NCI-H69 (cell line): ENCODE results near the gene PAM.

Source experiments
- DNase-seq: peaks from one replicate; lab custom pipeline; 2025; lab: John Stamatoyannopoulos, UW

PAM gene

DNA sequence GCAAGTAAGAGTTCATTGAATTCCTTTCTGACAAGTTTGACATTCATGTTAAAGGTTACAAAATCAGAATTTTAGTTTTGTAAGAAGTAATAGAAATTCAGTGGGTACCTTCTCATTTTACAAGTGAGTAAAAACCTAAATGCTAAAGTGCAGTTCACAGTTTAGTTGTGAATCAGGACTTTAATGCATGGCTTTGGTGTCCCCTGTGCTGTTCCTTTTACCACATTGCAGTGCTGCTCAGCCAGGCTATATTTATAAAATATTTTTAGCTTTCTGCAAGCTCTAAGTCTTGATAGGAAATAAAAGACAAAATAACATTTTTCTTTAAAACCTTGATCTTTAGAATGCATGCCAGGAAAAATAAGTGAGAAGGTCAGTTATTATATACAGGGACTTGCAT is 26.3 kb downstream of the PAM start:
- DNase-seq, result no peak

GRCh38 chr5:102781786-102782185 is 26.7 kb downstream of the PAM start:
- DNase-seq, result peak; percentile 50

DNA sequence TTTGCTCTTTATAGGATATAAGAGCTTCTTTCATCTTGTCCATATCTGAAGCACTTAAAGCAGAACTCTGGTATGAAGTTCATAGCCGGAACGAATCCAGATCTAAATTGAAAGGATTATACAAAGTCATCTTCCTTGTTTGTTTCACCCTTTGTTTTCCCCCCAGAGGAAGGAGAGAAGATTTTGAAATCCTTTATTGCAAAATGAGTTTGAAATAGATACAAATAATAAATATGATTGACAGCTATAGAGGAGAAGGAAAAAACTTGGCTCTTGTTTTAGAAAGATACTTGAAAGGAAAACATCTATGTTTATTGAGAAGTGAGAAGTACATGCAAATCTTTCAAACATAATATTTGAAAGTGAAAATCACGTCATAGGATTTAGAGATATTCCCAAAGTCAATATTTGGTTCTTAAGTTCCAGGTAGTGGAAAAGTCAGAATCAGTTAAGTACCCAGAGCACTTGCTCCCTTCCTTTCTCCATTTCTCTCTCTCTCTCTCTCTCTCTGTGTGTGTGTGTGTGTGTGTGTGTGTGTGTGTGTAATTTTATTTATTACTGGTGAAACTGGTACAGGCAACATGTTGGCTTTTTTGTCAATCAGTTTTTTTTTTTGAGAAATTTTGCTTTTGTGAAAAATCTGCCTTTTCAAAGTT is 27.2 kb downstream of the PAM start:
- DNase-seq, result no peak

- no peak for DNase-seq
Measured at GRCh38 chr5:102787134-102787533, 32.0 kb downstream of the PAM start.

DNA sequence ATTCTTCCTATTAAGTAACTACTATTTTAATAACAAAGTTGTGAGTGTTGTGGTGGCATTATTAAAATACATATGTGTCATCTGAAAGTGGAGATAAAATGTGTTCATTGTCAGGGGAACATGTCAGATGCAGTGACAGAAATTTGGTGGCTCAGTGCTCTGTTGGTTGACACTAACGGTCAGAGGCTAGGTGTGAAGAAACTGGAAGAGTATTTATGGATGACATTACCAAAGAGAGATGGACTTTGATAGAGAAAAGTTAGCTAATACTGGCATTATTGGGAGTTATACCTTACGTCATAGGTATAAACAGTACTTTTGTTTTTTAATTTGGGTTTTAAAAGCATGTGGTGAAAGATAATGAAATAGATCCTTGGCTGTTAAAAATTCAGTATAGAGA is 33.7 kb downstream of the PAM start:
- no peak for DNase-seq

- DNase-seq, result no peak
Measured at GRCh38 chr5:102789469-102789868, 34.4 kb downstream of the PAM start.

GRCh38 chr5:102790748-102791147 is 35.6 kb downstream of the PAM start:
- DNase-seq, result no peak

DNA sequence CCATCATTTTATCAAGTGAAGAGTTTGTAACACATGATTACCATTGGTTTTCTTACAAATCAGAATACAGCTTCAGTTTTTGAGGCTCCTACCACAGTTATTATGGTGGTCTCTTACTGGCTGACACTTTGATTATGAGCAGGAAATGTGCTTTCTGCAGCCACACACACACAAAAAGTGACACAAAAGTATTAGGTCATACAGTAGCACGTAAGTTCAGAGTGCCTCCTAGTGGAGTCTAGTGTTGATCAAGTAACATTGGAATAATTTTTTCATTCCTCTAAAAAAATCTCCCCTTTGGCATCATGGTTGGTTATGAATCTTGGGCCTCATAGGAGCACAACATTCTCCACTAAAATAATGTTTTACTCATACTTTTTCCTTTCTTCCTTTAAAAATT is 37.6 kb downstream of the PAM start:
- peak; percentile 92 for DNase-seq

GRCh38 chr5:102794047-102794446 is 38.9 kb downstream of the PAM start:
- DNase-seq, result peak; percentile 83

DNA sequence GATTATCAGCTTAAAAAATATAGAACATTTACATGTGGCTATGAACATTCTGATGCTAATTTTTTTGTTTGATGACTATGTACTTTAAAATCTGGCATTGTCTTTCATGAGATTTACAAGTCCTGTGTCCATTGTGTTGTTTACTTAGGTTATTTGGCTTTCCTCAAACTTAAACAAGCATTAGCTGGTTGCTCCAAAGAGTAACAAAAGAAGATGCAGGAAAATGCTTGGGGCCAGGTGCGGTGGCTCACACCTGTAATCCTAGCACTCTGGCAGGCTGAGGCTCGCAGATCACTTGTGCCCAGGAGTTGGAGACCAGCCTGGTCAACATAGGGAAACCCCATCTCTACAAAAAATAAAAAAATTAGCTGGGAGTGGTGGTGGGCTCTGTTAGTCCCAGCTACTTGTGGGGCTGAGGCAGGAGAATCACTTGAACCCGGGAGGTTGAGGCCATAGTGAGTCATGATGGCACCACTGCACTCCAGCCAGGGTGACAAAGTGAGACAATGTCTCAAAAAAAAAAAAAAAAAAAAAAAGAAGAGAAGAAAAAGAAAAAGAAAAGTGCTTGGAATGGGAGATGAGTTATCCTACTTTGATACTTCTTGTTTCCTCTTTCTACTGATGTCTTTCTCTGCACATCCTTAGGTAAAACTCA is 39.7 kb downstream of the PAM start:
- peak; percentile 95 for DNase-seq

GRCh38 chr5:102795526-102795925 is 40.4 kb downstream of the PAM start:
- peak; percentile 73 for DNase-seq

DNA sequence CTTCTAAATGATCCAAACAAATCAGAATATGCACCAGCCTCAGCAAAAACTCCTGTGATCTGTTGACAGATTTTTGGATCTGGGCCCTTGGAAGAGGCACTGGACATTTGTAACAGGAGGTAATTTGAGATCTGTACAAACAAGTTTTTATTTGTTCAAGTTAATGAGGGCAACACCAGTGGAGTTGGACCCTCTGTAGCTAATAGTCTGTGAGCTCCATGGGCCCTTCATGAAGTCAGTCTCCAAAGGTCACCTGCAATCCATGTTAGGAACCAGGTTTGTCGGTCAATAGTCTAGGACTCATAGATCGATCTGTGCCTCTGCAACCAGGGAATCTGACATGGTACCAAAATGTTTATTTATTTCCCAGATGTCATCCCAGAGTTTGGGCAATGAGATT is 40.9 kb downstream of the PAM start:
- peak; percentile 98 for DNase-seq

DNA sequence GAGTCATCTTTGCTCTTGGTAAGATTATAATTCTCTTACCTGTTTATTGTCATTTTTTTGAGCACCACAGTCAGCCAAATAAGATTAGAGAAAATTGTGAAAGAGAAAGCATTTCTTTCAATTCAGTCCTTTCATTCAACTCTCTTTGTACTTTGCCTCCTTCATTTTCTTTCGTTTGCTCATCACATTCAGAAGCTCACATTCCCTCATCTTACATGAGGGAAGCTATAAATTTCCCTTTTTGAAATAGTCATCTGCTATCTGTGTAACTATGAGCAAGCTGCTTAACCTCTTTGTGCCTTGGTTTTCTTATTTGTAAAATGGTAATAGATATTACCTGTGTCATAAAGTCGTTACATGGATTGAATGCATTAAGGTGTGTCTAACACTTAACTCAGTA is 41.4 kb downstream of the PAM start:
- DNase-seq, result peak; percentile 63

- peak; percentile 74 for DNase-seq
Measured at GRCh38 chr5:102797322-102797884, 42.3 kb downstream of the PAM start.

GRCh38 chr5:102798104-102798785 is 43.1 kb downstream of the PAM start:
- peak; percentile 90 for DNase-seq

- peak; percentile 78 for DNase-seq
Measured at GRCh38 chr5:102799017-102799416, 43.9 kb downstream of the PAM start.

DNA sequence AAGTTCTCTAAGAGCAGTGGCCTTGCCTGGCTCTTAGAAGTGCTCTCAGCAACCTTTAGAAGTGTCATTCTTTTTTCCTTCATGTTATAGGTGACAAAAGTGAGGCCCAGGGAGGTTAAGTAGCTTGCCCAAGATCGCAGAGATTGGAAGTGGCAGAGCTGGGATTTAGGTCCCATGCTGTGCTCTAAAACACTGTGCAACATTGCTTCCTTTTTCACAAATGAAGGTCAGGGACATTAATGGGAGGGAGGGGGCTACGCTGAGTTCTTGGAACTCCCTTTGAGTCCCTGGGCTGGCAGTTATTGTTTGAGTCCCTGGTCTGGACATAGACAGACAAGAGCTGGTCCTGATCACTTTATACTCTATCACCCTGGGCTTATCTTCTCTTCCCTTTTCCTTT is 45.3 kb downstream of the PAM start:
- peak; percentile 95 for DNase-seq

- DNase-seq, result peak; percentile 80
Measured at GRCh38 chr5:102801371-102801770, 46.3 kb downstream of the PAM start.

DNA sequence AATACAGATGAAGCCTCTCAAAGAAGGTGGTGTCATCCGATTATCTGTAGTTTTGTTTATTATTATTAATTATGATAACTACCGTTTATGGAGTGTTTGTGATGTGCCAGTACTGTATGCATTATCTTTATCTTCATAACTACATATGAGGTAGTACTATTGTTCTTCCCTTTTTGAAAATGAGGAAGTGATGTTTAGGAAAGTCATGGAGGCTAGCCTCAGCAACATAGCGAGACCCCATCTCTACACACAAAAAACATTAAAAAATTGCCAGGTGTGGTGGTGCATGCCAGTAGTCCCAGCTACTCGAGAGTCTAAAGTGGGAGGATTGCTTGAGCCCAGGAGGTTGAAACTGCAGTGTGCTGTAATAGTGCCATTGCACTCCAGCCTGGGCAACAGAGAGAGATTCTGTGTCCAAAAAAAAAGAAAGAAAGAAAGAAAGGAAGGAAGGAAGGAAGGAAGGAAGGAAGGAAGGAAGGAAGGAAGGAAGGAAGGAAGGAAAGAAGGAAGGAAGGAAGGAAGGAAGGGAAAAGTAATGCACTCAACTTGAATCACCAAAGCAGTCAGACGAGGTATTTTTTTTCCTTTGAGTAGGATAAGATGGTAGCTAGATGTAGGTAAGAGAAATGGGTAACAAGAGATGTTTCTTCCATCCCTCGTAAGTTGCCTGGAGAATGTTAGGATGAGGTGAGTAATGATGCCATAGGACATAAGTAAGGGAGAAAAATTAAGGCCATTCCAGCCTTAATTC is 47.8 kb downstream of the PAM start:
- DNase-seq, result no peak

DNA sequence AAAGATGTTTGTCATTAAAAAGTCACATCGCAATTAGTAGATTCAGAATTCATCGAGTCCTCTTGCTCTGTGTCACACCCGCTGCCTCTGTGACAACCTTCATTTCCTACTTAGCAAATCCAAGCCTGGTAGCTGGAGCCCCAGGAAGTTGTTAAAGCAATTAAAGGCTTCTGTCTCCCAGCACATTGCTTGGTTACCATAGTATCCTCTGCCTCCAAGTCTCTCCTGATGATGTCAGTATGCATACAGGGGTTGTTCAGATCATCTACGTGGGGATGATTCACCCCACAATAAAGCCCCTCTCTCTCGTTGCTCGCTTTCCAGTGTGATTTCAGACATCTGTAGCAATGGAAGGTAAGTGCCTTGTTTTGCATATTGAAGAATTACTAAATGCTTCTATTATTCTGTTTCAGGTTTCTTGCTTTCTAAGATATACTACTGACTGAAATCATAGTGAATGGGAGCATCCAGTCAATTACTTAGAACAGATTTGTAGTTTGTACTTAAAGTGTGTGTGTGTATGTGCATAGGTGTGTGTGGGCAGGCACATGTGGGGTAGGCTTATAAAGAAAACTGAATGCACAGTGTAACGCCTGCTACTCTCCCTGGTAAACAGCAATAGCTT is 52.9 kb downstream of the PAM start:
- peak; percentile 99 for DNase-seq

- DNase-seq, result peak; percentile 82
Measured at GRCh38 chr5:102809033-102809432, 53.9 kb downstream of the PAM start.

GRCh38 chr5:102811972-102812371 is 56.9 kb downstream of the PAM start:
- peak; percentile 97 for DNase-seq
